DMS53 treated with DMSO at 0.1 percent for 48 hours (cell line): ENCODE results near the gene CFC1B.
"Not testable (repeated sequence)": the region's sequence is repeated elsewhere in the genome, so short reads cannot be mapped to it uniquely, and the experiment has no call there.

ENCODE experiments used
- DNase-seq: peaks from one replicate; lab custom pipeline; 2025; ENCODE audit not compliant: unreplicated experiment; lab: John Stamatoyannopoulos, UW

The CFC1B gene

DNA sequence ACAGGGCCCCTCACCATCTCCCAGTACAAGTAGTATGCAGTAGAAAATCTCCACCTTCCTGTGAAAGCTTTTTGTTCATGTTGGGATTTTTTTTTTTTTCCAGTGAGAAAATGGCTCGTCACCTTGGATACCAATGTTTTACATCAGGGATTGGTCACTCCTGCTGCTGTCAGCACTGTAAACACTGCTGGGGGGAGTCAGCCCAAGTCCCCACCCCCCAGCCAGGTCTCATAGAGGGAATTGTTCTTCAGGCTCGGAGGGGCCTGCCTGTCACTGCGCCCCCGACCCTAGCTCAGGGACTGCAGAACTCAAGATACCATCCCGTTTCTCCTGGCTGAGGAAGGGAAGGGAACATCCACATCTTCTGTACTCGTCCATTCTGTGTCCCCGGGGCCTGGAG lies at the start of gene CFC1B:
Gene CFC1B (plus strand): TSS at position 231 of the 400 bp plus-strand sequence. CDS start 263 bp downstream, outside the sequence.
- DNase-seq, result not testable (repeated sequence)

DNA sequence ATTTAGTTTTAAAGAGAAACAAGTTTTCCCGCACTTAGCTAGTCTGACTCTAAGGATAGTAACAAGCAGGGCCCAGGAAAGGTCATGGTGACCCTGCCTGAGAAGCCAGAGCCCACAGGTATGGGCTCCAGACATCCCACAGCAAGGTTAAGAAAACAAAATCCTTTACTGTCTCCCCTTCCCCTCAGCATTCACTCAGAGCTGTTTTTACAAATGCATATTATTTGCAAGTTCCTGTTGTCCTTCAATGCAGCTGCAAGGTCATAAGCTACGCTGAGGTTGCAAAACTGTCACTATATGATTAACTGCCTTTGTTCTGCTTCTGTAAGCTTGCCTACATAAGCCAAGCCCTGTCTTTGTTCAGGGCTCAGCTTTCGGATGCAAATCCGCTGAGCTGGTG lies 29.9 kb upstream of the CFC1B start:
- not testable (repeated sequence) for DNase-seq

GRCh38 chr2:130509228-130509627 lies 11.8 kb upstream of the CFC1B start, which contains the start of gene POTEI:
TSS of gene POTEI (minus strand) at chr2:130509328. CDS start at chr2:130509235, 93 bp downstream.
- not testable (repeated sequence) for DNase-seq

DNA sequence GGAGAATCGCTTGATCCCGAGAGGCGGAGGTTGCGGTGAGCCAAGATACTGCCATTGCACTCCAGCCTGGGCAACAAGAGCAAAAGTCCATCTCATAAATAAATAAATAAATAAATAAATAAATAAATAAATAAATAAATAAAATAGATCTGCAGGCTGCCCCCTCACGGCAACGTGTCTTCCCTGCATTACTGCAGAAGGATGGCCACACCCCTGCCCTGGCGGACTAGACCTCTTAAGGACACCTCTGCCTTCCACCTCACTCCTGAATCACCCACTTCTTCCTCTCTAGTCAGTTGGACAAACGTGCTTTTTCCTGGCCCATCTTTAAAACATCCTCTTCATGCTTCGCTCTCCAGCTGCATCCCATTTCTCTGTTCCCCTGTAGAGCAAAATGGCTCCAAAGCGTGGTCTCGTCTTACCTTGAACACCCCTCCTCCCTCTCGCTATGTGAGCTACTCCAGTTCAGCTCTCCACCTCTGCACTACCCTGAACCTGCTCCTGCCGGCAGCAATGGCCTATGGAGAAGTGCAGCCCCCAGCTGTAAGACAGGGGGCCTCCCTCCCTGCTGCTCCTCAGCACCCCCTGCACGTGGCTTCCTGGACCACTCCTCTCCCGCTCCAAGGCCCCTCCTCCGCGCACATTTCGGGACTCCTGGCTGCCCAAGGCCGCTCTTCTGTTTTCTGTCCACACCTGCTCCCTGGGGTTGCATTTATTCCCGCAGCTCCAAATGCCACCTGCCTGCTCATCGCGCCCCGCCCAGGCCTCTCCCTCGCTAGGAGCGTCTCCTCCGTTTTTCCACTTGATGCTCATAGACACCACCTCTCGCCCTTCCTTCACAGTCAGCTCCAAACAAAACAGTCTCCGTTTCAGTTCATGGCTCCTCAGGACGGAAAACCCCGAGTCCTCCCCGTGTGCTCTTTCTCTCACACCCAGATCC lies 9.9 kb upstream of the CFC1B start:
- not testable (repeated sequence) for DNase-seq

DNA sequence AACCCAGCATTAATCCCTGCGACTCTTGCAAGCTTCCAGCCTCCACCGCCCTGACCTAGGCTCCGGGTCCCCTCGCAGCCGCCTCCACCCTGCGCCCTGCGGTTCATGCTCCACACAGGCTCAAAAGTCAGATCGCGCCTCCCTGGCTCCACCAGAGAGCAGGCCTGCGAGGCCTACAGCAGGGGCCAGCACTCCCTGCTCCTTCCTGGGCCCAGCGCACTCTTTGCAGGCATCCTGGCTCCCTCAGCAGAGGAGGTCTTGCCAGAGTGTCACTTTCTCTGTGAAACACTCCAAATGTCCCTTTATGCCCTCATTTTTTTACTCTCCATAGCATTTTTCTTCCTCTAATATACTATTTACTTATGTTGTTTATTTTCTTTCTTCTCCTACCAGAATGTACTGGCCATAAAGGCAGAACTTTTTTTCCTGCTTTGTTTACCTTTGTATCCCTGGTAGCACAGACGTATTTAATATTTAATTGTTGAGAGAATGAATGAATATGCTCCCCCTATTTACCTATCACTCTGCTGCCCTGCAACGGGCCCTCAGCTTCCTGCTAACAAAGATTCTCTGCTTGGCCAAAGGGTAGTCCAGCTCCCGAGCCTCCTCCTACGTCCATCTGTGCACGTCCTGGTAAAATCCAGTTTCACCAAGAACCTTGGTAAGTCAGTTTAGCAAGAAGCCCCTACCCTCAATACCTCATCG lies 9.1 kb upstream of the CFC1B start:
- not testable (repeated sequence) for DNase-seq

GRCh38 chr2:130518516-130519106 lies 2.4 kb upstream of the CFC1B start:
- DNase-seq, result not testable (repeated sequence)

DNA sequence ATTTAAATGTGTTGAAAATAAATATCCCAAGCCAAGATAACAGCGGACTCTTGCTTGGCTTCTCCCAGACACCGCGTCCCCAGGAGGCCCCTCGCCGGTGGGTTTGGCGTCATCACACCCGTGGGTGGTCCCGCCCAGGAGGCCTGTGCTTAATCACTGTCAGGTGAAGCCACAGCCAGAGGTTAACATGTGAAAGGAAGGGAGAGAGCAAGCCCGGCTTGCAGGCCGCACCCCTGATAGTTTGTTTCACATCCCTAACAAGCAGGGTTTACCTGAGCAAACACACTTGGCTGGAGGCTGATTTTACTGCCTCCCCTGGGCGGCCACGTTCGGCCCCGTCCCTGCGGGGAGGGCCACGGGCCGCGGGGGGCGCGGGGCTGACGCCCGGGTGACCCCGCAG lies 1.4 kb downstream of the CFC1B start:
- not testable (repeated sequence) for DNase-seq

- not testable (repeated sequence) for DNase-seq
Observed at GRCh38 chr2:130527365-130527967, 6.4 kb downstream of the CFC1B start.

DNA sequence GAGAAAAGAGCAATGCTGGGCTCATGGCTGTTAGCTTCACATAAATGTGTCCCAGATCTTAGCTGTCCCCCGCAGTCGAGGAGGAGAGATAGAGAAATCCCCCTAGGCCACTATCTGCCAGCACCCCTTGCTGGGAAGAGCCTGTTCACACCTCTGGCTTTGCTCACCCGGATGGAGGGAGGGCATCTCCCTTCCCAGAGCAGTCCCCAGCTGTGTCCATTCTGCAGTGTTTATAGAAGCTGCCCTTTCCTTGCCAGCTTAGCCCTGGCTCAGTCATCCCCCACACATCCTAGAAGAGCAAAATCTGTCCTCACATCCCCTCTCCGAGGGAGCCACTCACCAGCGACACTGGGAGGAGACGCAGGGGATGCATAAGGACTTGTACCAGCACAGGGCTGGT lies 8.5 kb downstream of the CFC1B start:
- DNase-seq, result not testable (repeated sequence)

GRCh38 chr2:130530212-130530611 lies 9.2 kb downstream of the CFC1B start:
- DNase-seq, result not testable (repeated sequence)

DNA sequence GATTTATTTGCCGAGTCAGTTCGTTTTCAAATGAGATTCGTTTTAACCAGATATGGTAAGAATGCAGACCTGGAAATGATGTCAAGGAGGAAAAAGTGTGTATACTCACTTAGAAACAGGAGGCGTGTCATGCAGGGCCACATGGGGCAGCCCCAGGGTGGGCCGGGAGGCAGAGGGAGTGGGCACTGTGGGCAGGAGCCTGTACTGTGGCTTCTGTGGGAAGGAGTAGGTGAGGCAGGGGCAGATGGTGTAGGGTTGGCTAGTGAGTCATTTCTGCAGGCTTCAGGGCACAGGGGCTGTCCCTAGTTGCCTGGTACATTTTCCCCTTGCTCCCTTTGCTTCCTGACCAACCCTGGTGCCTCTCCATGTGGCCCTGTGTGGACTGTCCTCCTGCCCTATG lies 10.2 kb downstream of the CFC1B start:
- not testable (repeated sequence) for DNase-seq

DNA sequence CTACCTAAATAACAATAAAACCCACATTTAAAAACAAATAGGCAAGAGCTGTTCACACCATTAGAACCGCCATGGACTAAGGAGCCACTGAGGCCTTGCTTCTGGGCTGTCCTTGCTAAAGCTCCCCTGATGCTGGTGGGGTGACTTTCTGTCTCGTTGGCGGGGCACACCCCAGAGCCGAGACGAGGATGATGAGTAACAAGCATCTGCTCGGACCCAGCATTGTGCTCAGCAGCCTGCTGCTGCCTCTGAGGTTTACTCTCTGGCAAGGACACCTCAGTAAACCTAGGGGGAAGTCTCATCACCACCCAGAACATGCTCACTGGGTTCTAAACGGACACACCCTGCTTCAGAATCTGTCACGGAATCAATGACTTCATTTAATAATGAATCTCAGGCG lies 10.7 kb downstream of the CFC1B start:
- not testable (repeated sequence) for DNase-seq

GRCh38 chr2:130536654-130537053 lies 15.6 kb downstream of the CFC1B start:
- not testable (repeated sequence) for DNase-seq

- not testable (repeated sequence) for DNase-seq
Observed at GRCh38 chr2:130538271-130538670, 17.2 kb downstream of the CFC1B start.

DNA sequence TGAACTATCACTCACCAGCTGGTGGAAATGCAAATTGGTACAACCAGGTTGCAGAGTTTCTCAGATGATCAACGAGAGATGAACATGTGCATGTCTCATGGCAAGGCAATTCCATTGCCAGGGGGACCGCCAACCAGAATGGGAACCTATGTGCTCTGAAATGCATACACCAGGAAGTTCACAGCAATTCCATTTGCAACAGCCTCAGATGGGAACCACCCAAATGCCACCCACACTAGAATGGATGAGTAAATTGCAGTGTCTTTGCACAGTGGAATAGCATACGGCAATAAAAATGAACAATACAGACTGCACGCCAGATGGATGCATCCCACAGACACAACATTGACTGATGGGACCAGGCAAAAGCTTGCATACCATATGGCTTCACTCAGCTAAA lies 21.8 kb downstream of the CFC1B start:
- DNase-seq, result not testable (repeated sequence)

DNA sequence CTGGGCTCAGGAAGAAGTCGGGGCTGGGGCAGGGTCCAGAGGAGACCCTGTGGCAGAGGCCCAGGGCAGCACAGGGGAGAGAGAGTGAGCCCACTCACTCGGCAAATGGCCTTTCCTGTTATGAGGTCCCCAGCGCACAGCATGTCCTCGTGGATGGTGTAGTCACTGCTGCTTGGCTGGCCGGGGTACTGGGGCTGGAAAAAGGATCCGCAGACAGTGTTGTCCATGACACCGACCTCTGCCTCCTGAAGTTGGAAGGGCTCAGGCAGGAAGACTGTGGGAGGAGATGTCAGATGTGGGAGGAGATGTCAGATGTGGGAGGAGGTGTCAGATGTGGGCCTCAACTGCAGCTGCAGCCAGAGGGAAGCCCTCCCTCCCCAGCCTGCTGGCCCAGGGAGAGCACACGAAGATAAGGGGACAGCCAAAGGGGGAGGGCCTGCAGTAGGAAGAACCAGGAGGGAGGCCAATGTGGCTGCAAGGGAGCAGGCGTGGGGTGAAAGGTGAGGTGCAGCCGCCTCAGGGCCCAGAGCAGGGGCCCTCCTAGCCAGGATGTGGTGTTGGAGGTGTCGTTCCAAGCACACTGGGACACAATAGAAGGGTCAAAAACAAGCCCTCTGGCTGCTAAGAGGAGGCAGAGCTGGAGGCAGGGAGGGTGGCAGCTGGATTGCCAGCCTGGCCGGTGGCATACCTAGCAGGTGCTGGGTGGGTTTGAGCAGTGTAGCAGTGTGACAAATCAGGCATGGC lies 22.9 kb downstream of the CFC1B start:
- DNase-seq, result not testable (repeated sequence)

GRCh38 chr2:130544978-130545377 lies 24.0 kb downstream of the CFC1B start:
- not testable (repeated sequence) for DNase-seq

GRCh38 chr2:130548418-130548817 lies 27.4 kb downstream of the CFC1B start:
- not testable (repeated sequence) for DNase-seq

DNA sequence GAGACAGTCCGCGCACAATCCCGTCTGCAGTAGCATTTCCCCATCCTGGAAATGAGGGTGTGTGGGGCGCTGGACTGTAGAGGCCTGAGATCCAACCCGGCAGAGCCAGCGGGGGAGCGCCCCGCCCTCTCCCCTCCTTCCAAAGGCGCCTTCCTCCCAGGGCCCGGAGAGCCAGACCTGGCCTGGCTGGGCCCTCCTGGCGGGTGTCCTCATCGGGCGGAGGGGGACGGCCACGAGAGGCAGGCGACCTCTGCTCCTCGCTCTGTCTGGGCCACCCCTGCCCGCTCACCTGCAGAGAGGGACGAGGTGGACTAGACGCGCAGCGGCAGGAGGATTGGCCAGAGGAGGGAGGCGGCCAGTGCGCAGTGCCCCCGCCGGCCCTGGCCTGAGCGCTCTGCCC lies 28.5 kb downstream of the CFC1B start:
- not testable (repeated sequence) for DNase-seq

- not testable (repeated sequence) for DNase-seq
Observed at GRCh38 chr2:130554178-130554577, 33.2 kb downstream of the CFC1B start.
